Upper lobe of left lung (tissue), 4 donors: ENCODE results near the gene THOC6.

Source experiments
- EP300 ChIP-seq, 4 donors: sonication (generic); formaldehyde crosslinking; IDR thresholded peaks; one replicate each; pipeline ENCODE4 v1.5.1; 2017; ENCODE audit warnings: antibody characterized with exemption in 4 of 4, control low read depth in 2 of 4
- POLR2A ChIP-seq, 4 donors: fragments of 450-650 bp; IDR thresholded peaks; one replicate each; pipeline ENCODE4 v1.5.1; 2016 to 2017; ENCODE audit warnings: antibody characterized with exemption in 4 of 4, mild to moderate bottlenecking in 2 of 4
- POLR2AphosphoS5 ChIP-seq, 2 donors: sonication (generic); formaldehyde crosslinking; IDR thresholded peaks; one replicate each; pipeline ENCODE4 v1.5.1; 2017; ENCODE audit warnings: antibody characterized with exemption in 2 of 2
- TF ChIP-seq, protein P1 (sequence below), 6 experiments: fragments of 450-650 bp in 4 of 6; fragments of 200-600 bp in 2 of 6; sonication (generic) in 2 of 6; IDR thresholded peaks; one replicate each; pipeline ENCODE4 v1.5.1; 2016 to 2019; ENCODE audit warnings: antibody characterized with exemption in 6 of 6

DNA sequence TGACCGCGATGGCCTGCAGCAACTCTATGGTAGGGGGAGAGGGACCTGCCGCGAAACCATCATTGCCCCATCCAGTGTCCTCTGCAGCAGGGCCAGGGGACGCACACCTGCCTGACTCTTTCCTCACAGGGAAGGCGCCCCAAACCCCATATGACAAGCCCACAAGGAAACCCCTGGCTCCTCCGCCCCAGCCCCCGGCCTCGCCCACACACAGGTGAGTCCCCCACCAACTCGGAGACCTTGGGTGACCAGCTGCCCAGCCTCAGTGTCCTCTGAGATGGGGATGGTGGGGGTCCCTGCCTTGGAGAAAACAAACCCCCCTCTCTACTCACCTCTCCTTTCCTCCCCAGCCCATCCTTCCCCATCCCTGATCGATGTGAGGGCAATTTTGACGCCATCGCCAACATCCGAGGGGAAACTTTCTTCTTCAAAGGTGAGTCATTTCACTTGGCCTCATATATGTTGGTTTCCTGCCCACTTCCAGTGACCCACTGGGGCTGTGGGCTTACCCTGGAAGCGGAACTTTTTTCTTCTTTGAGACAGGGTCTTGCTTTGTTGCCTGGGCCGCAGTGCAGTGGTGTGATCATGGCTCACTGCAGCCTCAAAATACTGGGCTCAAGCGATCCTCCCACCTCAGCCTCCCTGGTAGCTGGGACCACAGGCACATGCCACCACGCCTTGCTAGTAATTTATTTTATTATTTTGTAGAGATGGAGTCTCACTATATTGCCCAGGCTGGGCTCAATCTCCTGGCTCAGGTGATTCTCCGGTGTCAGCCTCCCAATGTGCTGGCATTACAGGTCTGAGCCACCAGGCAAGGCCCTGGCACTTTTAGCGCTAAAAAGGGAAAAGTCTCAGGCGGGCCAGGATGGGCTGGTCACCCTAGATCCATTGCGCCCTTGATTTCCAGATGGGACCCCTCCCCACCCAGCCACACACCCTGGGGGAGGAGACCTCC, 33.6 kb downstream of the THOC6 start:
- TF ChIP-seq, protein P1, sequence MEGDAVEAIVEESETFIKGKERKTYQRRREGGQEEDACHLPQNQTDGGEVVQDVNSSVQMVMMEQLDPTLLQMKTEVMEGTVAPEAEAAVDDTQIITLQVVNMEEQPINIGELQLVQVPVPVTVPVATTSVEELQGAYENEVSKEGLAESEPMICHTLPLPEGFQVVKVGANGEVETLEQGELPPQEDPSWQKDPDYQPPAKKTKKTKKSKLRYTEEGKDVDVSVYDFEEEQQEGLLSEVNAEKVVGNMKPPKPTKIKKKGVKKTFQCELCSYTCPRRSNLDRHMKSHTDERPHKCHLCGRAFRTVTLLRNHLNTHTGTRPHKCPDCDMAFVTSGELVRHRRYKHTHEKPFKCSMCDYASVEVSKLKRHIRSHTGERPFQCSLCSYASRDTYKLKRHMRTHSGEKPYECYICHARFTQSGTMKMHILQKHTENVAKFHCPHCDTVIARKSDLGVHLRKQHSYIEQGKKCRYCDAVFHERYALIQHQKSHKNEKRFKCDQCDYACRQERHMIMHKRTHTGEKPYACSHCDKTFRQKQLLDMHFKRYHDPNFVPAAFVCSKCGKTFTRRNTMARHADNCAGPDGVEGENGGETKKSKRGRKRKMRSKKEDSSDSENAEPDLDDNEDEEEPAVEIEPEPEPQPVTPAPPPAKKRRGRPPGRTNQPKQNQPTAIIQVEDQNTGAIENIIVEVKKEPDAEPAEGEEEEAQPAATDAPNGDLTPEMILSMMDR (IDR thresholded peaks at IDR 0.05), result no peak
- TF ChIP-seq EP300 (IDR thresholded peaks at IDR 0.05) (no peak), POLR2A (IDR thresholded peaks at IDR 0.05) (no peak), POLR2AphosphoS5 (IDR thresholded peaks at IDR 0.05) (no peak)
